ENCODE data around the gene TCF7L2. TPM values are rescaled to one million over a fixed set of nuclear protein-coding genes. Genes with fewer than 3 reads are reported as not detected.

The TCF7L2 gene
- polyA plus RNA-seq, 3 donors = 2.1 to 23.5 (median 6.1) TPM

DNA sequence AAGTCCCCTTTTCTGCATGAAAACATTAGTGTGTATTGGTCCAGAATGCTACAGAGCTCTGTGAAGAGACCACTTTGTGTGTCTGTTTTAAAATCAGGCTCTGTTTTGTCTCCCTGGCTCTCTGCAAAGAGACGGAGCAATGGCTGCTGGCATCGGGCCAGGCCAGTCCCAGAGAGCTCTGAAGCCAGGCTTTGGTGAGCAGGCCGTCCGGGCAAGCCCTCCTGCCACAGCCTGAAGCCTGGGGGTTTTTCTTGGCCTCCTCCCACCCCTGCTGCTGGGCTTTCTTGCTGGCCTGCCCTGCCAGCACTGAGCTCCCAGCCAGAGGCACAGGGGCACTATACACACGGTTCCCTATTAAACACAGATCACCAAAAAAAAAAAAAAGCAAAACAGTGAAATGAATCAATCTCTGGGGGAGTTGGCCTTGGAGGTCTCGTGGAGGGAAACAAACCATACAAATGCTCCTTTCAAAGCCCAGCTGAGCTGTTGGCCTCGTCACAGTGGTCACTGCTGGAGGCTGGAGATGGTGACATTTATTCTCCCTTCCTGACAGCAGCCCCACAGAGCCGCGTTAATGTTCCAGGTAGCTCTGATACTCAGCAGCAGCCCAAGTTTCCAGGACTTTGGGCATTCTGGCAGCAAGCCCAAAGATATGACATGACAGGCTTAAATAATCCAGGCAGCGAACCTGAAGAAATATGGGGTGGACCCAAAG lies 237.2 kb downstream of the TCF7L2 start:
- intact Hi-C loops (cut with micrococcal nuclease) = no loop called here
- no peaks in the 10 kb centered on the region for H3K4me1 Mint-ChIP-seq
- H3K4me3 Mint-ChIP-seq = no peak overlapping the region

GRCh38 chr10:113199459-113199858 lies 249.4 kb downstream of the TCF7L2 start:
- Histone ChIP-seq H3K4me3 (replicated peaks in 1 of 3; ENCODE audit: low read depth in 2 of 3, low read length in 3 of 3) (no peak overlapping the region), H3K4me1 (ENCODE audit: control insufficient read depth in 1 of 2, insufficient read depth in 2 of 2, low read length in 2 of 2) (no peaks in the 10 kb centered on the region), H3K27me3 (ENCODE audit: control insufficient read depth in 2 of 2, insufficient read depth in 2 of 2, low read length in 2 of 2) (no peaks in the 10 kb centered on the region), H3K9ac (ENCODE audit: insufficient read depth, low read length, poor library complexity, severe bottlenecking) (no peak overlapping the region), H4K20me1 (ENCODE audit: insufficient read depth, low read length) (no peaks in the 10 kb centered on the region), H3K9me3 (replicated peaks in 1 of 2; ENCODE audit: control insufficient read depth in 1 of 2, insufficient read depth in 1 of 2, low read length in 2 of 2) (peaks cover 0 to 5% of the 10 kb centered on the region in 2 donors), H3K4me2 (replicated peaks; ENCODE audit: extremely low read depth, low read length, poor library complexity, severe bottlenecking) (no peak overlapping the region), H3K27ac (ENCODE audit: low read depth in 1 of 2, low read length in 2 of 2) (no peak overlapping the region), H3K36me3 (replicated peaks in 1 of 2; ENCODE audit: control insufficient read depth in 1 of 2, insufficient read depth in 2 of 2, low read length in 2 of 2) (no peaks in the 10 kb centered on the region), H3K79me2 (ENCODE audit: insufficient read depth, low read length) (no peaks in the 10 kb centered on the region), H2AFZ (ENCODE audit: insufficient read depth, low read depth, low read length, poor library complexity, severe bottlenecking) (no peak overlapping the region)
- Mint-ChIP-seq H3K9me3 (peaks cover 4 to 17% (median 13%) of the 10 kb centered on the region in 7 donors), H3K4me3 (no peak overlapping the region), H3K36me3 (no peaks in the 10 kb centered on the region), H3K27me3 (ENCODE audit: low read depth in 3 of 3) (peaks cover 0 to 4% (median 1%) of the 10 kb centered on the region in 3 donors), H3K4me1 (no peaks in the 10 kb centered on the region), H3K27ac (no peak overlapping the region)
- no CpG with 5 or more reads among the region's 1 CpG for WGBS (ENCODE audit: insufficient coverage)
- TF ChIP-seq, protein P1, sequence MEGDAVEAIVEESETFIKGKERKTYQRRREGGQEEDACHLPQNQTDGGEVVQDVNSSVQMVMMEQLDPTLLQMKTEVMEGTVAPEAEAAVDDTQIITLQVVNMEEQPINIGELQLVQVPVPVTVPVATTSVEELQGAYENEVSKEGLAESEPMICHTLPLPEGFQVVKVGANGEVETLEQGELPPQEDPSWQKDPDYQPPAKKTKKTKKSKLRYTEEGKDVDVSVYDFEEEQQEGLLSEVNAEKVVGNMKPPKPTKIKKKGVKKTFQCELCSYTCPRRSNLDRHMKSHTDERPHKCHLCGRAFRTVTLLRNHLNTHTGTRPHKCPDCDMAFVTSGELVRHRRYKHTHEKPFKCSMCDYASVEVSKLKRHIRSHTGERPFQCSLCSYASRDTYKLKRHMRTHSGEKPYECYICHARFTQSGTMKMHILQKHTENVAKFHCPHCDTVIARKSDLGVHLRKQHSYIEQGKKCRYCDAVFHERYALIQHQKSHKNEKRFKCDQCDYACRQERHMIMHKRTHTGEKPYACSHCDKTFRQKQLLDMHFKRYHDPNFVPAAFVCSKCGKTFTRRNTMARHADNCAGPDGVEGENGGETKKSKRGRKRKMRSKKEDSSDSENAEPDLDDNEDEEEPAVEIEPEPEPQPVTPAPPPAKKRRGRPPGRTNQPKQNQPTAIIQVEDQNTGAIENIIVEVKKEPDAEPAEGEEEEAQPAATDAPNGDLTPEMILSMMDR (IDR thresholded peaks at IDR 0.05) = no peak
- intact Hi-C loops (cut with micrococcal nuclease) = no loop called here
- no peak for DNase-seq

More for the DNA sequence above, 237.2 kb downstream of the TCF7L2 start:
- Mint-ChIP-seq H3K9me3 (peaks cover 0 to 8% (median 6%) of the 10 kb centered on the region in 7 donors), H3K27ac (peak overlapping the region in 1 of 7 donors; percentile 21), H3K36me3 (no peaks in the 10 kb centered on the region), H3K27me3 (ENCODE audit: low read depth in 3 of 3) (peaks cover 4 to 11% (median 6%) of the 10 kb centered on the region in 3 donors)
- no peaks in the 10 kb centered on the region for H4K20me1 ChIP-seq (ENCODE audit: insufficient read depth, low read length)
- no peak overlapping the region for H3K27ac ChIP-seq (ENCODE audit: low read depth in 1 of 2, low read length in 2 of 2)
- H3K9me3 ChIP-seq (replicated peaks in 1 of 2; ENCODE audit: control insufficient read depth in 1 of 2, insufficient read depth in 1 of 2, low read length in 2 of 2) = no peaks in the 10 kb centered on the region
- DNase-seq = no peak
- H3K27me3 ChIP-seq (ENCODE audit: control insufficient read depth in 2 of 2, insufficient read depth in 2 of 2, low read length in 2 of 2) = no peaks in the 10 kb centered on the region
- WGBS (ENCODE audit: insufficient coverage) = 95% methylated on average over 7 of the region's 10 CpGs
- no peaks in the 10 kb centered on the region for H3K36me3 ChIP-seq (replicated peaks in 1 of 2; ENCODE audit: control insufficient read depth in 1 of 2, insufficient read depth in 2 of 2, low read length in 2 of 2)
- TF ChIP-seq, protein P1 (IDR thresholded peaks at IDR 0.05) = no peak
- H3K4me3 ChIP-seq (replicated peaks in 1 of 3; ENCODE audit: low read depth in 2 of 3, low read length in 3 of 3) = no peak overlapping the region
- no peak overlapping the region for H3K9ac ChIP-seq (ENCODE audit: insufficient read depth, low read length, poor library complexity, severe bottlenecking)
- no peaks in the 10 kb centered on the region for H3K79me2 ChIP-seq (ENCODE audit: insufficient read depth, low read length)
- H3K4me2 ChIP-seq (replicated peaks; ENCODE audit: extremely low read depth, low read length, poor library complexity, severe bottlenecking) = no peak overlapping the region
- H3K4me1 ChIP-seq (ENCODE audit: control insufficient read depth in 1 of 2, insufficient read depth in 2 of 2, low read length in 2 of 2) = no peaks in the 10 kb centered on the region
- no peak overlapping the region for H2AFZ ChIP-seq (ENCODE audit: insufficient read depth, low read depth, low read length, poor library complexity, severe bottlenecking)
